Testis (tissue), 2 donors: ENCODE results near the gene GOLGA6C.

Source experiments
- POLR2A ChIP-seq: fragments of 450-650 bp; IDR thresholded peaks from one replicate; pipeline ENCODE4 v1.6.1; 2017; ENCODE audit warnings: antibody characterized with exemption, mild to moderate bottlenecking, moderate library complexity
- TF ChIP-seq, protein P1 (sequence below), 3 experiments: fragments of 450-650 bp in 2 of 3; fragments of 200-600 bp in 1 of 3; sonication (generic) in 1 of 3; IDR thresholded peaks; one replicate each; pipeline ENCODE4 v1.5.1; 2016 to 2019; ENCODE audit warnings: antibody characterized with exemption in 3 of 3, mild to moderate bottlenecking in 2 of 3, moderate library complexity in 1 of 3

DNA sequence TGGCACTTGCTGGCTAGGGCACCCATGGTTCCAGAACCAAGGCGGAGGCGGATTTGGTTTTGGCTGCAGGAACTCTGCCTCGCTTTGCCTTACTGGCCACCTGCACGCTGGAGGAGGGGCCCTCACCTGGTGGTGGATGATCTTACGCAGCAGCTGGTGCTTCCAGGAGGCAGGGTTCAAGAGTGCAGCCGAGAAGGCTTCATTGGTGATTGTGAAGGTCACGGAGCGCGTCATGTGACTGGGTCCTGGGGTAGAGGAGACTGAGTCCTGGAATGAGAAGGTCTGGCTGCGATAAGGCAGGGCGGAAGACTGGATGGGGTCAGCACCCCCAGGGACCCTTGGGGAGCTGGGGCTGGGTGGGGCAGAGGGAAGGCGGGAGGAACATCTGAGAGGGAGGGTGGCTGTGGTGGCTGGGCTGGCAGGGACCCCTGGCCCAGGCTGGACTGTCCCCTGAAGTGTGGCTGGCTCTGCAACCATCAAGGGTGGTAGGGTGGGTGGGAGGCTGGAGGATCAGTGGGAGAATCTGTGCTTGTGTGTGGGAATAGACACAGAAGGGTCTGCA lies 25.8 kb upstream of the GOLGA6C start:
- TF ChIP-seq, protein P1, sequence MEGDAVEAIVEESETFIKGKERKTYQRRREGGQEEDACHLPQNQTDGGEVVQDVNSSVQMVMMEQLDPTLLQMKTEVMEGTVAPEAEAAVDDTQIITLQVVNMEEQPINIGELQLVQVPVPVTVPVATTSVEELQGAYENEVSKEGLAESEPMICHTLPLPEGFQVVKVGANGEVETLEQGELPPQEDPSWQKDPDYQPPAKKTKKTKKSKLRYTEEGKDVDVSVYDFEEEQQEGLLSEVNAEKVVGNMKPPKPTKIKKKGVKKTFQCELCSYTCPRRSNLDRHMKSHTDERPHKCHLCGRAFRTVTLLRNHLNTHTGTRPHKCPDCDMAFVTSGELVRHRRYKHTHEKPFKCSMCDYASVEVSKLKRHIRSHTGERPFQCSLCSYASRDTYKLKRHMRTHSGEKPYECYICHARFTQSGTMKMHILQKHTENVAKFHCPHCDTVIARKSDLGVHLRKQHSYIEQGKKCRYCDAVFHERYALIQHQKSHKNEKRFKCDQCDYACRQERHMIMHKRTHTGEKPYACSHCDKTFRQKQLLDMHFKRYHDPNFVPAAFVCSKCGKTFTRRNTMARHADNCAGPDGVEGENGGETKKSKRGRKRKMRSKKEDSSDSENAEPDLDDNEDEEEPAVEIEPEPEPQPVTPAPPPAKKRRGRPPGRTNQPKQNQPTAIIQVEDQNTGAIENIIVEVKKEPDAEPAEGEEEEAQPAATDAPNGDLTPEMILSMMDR (IDR thresholded peaks at IDR 0.05), result no peak
- no peak for TF ChIP-seq POLR2A
